Measurements from ENCODE around the gene ALKBH6. TPM values are rescaled to one million over a fixed set of nuclear protein-coding genes. Genes with fewer than 3 reads are reported as not detected.

The ALKBH6 gene
- total and polyA plus RNA-seq, 2 of the 8 experiments (the other 6 are each of a cell fraction or from before 2014, with no cell fraction given) = 19.2 to 33.3 TPM

DNA sequence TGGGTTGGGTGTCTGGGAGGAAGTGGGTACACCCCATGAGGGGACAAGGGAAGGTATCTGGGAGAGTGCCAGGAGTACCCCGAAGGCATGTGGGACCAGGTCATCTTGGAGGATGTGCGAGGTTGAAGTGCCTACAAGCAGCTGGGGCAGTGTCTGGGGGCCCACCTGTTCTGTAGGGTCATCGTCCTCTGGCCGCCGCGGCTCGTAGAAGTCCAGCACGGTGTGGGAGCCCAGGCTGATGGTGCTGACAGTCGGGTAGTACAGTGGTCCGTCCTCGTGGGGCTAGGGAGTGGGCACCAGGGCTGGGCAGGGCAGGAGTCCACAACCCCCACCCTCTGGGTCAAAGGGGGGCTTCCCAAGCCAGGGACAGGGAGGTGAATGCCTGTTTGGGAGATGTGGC is 3.6 kb downstream of the ALKBH6 start:
- Histone ChIP-seq H3K9me3 (ENCODE audit: insufficient read depth in 2 of 2, low read depth in 1 of 2, low read length in 1 of 2) (no peaks in the 10 kb centered on the region), H3K18ac (ENCODE audit: extremely low read depth, low read length) (no peak overlapping the region), H3K9ac (replicated peaks in 1 of 4; ENCODE audit: extremely low read depth in 1 of 4, low read depth in 3 of 4, low read length in 3 of 4) (no peak overlapping the region; a peak in 1 of 7 replicates), H3K56ac (replicated peaks; ENCODE audit: insufficient read length, low read depth, low read length) (no peak overlapping the region), H4K8ac (ENCODE audit: extremely low read depth, insufficient read depth, low read length) (no peak overlapping the region), H3K4ac (replicated peaks; ENCODE audit: insufficient read length, low read depth, low read length) (no peak overlapping the region), H3K27ac (ENCODE audit: low read depth, low read length) (no peak overlapping the region), H3K4me2 (ENCODE audit: insufficient read depth in 1 of 2, low read depth in 2 of 2, low read length in 2 of 2) (no peak overlapping the region; a peak in 1 of 4 replicates), H3K36me3 (ENCODE audit: control insufficient read depth in 2 of 4, insufficient read depth in 4 of 4, low read length in 3 of 4) (no peaks in the 10 kb centered on the region), H2BK5ac (ENCODE audit: low read depth, low read length) (no peak overlapping the region), H2AFZ (ENCODE audit: low read length) (no peak overlapping the region), H4K5ac (ENCODE audit: insufficient read length, low read depth, low read length) (no peak overlapping the region), H3K79me1 (ENCODE audit: low read depth, low read length) (no peaks in the 10 kb centered on the region), H2BK20ac (ENCODE audit: low read length) (no peak overlapping the region), H3K4me1 (replicated peaks in 1 of 4; ENCODE audit: control insufficient read depth in 3 of 4, insufficient read depth in 4 of 4, low read length in 3 of 4) (peaks cover 0 to 16% (median 8%) of the 10 kb centered on the region in 4 experiments; a peak in 5 of 7 replicates), H3K14ac (ENCODE audit: insufficient read length) (no peak overlapping the region), H2AK5ac (ENCODE audit: low read depth, low read length) (no peak overlapping the region), H3K79me2 (ENCODE audit: control insufficient read depth in 1 of 2, insufficient read depth in 2 of 2, low read length in 2 of 2) (peaks cover 0 to 5% of the 10 kb centered on the region in 2 experiments; a peak in 1 of 4 replicates), H3K4me3 (ENCODE audit: extremely low read depth in 1 of 4, insufficient read depth in 2 of 4, low read depth in 3 of 4, low read length in 4 of 4) (no peak overlapping the region), H2BK12ac (ENCODE audit: low read depth, low read length) (peak overlapping the region; percentile 90; the same call in 1 of the 2 replicates), H3K23me2 (ENCODE audit: low read depth, low read length) (peaks cover 18% of the 10 kb centered on the region), H2BK15ac (ENCODE audit: low read length) (0 out of 2 replicates have a peak overlapping the region, but pooled peaks have one; percentile 46), H3K27me3 (replicated peaks in 1 of 4; ENCODE audit: control insufficient read depth in 3 of 4, extremely low read depth in 1 of 4, insufficient read depth in 3 of 4, low read length in 3 of 4) (no peaks in the 10 kb centered on the region), H4K20me1 (replicated peaks in 1 of 2; ENCODE audit: control insufficient read depth in 1 of 2, insufficient read depth in 2 of 2, low read length in 2 of 2) (no peaks in the 10 kb centered on the region), H4K91ac (replicated peaks; ENCODE audit: insufficient read length, low read length) (no peak overlapping the region), H2BK120ac (replicated peaks; ENCODE audit: low read depth, low read length) (no peak overlapping the region), H3K23ac (ENCODE audit: insufficient read length) (no peak overlapping the region)
- POLR2A ChIA-PET (ENCODE audit: partially characterized antibody) = no interaction called here
- TF ChIP-seq YY1 (IDR thresholded peaks at IDR 0.05; ENCODE audit: low read depth, low read length) (no peak), MAFK (IDR thresholded peaks at IDR 0.05; ENCODE audit: low read depth, low read length) (no peak), TEAD4 (IDR thresholded peaks at IDR 0.05; ENCODE audit: low read depth, low read length) (no peak), SP2 (IDR thresholded peaks at IDR 0.05; ENCODE audit: low read length) (no peak), HDAC6 (IDR thresholded peaks at IDR 0.05; ENCODE audit: low read depth, low read length) (no peak), CEBPB (IDR thresholded peaks at IDR 0.05; ENCODE audit: low read depth, low read length) (no peak), TAF1 (IDR thresholded peaks at IDR 0.05; ENCODE audit: low read depth, low read length) (no peak)
- CTCF ChIA-PET (ENCODE audit: partially characterized antibody) = interaction anchor here (1.5 kb wide), 1 partner anchor 41 kb away, joined by 7 read pairs; no protein-coding TSS in a partner anchor
- DNase-seq (ENCODE audit: low read depth in 1 of 2, low spot score in 2 of 2) (no peak), FAIRE-seq (no peak)
- 98% methylated on average over 11 of the region's 11 CpGs; no CpG with 5 or more reads in 1 of the 2 experiments for WGBS, 2 experiments (ENCODE audit: extremely low coverage in 1 of 2, insufficient coverage in 1 of 2, insufficient read length in 1 of 2, insufficient replicate concordance in 2 of 2, low coverage in 1 of 2, low lambda C conversion rate in 2 of 2, missing lambda C conversion rate in 1 of 2)
